Stimulated activated CD8-positive, alpha-beta memory T cell treated with anti-CD3 and anti-CD28 coated beads, Interleukin-4, amount 100 ng/mL, for 1 hour (primary cell): ENCODE data around the gene EXOSC2.

ENCODE experiments used
- DNase-seq, 2 donors: peaks; one replicate each; pipeline ENCODE4 v3.0.0-alpha.2; 2020; ENCODE audit warnings: low read depth in 2 of 2, low spot score in 1 of 2

The EXOSC2 gene, protein sequence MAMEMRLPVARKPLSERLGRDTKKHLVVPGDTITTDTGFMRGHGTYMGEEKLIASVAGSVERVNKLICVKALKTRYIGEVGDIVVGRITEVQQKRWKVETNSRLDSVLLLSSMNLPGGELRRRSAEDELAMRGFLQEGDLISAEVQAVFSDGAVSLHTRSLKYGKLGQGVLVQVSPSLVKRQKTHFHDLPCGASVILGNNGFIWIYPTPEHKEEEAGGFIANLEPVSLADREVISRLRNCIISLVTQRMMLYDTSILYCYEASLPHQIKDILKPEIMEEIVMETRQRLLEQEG

GRCh38 chr9:130693426-130694191 is at the start of gene EXOSC2:
EXOSC2 (plus strand) TSS chr9:130693780; CDS start chr9:130693792, 12 bp downstream.
- peak; percentile 86 to 95 for DNase-seq

GRCh38 chr9:130651221-130651620 is 42.4 kb upstream of the EXOSC2 start:
- no peak for DNase-seq

GRCh38 chr9:130651752-130652151 is 41.8 kb upstream of the EXOSC2 start:
- DNase-seq: no peak

DNA sequence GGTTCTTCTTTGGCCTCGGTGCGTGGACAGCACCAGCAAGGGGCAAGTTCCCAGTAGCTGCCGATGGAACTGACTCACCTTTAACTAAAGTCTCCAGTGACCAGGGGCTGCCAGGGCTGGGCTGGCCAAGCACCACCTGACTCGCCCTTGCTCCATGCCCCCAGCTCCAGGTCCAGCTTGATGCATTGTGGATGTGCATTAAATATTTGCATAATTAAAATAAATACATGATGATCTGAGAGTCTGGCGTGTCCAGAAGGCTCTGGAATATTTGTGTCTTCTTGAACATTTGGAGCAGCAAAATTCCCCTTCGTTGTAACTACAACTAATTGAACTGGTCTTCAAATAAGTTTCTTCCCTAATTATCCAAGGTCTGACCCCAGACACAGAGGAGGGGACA is 38.7 kb upstream of the EXOSC2 start:
- DNase-seq: no peak

- DNase-seq: no peak
Observed at GRCh38 chr9:130658893-130659698, 34.5 kb upstream of the EXOSC2 start.

DNA sequence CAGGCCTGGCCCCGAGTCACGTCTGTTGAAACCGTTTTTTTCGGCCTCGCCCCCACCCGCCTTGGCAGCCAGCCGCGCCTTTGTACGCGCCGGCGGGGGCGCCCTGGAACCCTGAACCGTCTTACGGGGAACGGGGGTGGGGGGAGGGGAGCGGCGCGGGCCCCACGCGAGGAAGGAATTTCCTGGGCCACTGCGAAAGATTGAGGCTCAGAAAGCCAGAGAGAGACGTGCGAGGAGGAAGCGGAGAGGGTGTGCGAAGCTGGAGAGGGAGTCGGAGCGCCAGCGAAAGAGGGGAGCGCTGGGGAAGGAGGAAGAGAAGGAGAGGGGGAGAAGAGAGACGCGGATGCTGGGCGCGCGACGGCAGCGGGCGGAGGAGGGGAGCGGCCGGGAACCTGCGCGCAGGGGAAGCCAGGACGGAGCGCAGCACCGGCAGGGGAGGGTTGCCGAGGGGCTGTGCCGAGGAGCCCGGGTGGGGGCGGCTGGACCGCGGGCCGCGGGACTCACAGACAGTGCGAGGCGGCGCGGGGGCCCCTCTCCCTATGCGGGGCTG is 33.8 kb upstream of the EXOSC2 start:
- no peak for DNase-seq

- no peak for DNase-seq
Observed at GRCh38 chr9:130660326-130660682, 33.3 kb upstream of the EXOSC2 start.

DNA sequence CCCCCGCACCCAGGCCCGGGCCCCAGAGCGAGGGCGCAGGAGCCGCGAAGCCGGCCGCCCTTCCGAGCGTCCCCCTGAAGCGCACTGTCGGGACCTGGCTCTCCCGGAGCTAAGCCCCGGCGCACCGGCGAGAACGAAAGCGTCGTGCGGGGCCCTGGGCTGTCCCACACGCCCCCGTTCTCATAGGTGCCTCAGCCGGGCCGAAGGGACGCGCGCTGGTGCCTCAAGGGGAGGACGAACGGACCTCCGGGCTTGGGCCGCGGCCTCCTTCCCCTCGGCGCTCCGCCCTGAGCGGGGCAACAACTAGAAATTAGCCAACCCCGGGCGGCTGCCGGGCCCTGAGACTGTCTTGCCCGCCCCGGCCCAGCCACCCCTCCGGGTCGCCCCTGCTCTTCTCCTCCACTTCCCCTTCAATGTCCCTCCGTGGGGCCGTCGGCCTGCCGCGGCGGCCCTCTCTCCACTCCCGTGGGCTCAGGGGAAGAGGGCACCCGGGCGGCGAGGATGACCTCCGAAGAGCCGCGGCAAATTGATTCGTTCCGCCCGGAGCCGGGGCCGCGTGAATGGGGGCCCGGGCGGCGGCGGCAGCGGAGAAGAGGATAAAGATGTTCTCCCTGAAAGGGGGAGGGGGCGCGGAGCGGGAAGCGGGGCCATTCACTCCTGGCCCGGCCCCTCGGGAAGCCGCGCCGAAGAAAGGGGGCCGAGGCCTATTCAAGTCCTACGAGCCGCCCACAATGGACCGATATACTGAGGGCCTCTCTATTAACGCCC is 32.7 kb upstream of the EXOSC2 start:
- no peak for DNase-seq

DNA sequence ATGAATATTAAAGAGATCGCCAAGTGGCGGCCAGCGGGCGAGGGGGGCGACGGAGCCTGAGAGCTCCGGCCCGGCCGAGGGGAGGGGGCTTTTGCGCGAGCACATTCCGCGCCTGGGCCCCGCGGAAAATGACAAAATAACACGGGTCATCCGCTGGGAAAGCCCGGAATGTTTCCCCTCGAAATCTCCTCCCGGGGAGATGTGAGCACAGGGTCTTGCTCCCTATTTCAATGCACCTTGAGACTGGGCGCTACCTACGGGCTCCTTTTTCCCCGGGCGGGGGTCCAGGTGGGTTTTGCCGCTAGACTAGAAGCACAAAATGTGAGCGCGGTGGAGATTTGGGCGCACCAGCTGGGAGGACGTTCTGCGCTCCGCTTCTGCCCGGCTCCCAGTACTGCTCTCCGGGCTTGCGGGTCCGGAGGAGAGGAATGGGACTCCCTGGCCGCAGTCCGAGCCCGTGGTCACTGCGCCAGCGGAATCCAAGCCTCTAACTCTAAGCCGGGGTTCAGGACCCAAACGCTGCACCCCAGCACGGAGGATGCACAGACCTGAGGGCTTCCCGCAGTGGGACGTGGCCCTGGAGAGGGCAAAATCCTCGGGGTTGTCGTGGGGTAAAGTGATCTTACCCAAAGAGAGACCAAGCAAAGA is 32.0 kb upstream of the EXOSC2 start:
- DNase-seq: no peak

DNA sequence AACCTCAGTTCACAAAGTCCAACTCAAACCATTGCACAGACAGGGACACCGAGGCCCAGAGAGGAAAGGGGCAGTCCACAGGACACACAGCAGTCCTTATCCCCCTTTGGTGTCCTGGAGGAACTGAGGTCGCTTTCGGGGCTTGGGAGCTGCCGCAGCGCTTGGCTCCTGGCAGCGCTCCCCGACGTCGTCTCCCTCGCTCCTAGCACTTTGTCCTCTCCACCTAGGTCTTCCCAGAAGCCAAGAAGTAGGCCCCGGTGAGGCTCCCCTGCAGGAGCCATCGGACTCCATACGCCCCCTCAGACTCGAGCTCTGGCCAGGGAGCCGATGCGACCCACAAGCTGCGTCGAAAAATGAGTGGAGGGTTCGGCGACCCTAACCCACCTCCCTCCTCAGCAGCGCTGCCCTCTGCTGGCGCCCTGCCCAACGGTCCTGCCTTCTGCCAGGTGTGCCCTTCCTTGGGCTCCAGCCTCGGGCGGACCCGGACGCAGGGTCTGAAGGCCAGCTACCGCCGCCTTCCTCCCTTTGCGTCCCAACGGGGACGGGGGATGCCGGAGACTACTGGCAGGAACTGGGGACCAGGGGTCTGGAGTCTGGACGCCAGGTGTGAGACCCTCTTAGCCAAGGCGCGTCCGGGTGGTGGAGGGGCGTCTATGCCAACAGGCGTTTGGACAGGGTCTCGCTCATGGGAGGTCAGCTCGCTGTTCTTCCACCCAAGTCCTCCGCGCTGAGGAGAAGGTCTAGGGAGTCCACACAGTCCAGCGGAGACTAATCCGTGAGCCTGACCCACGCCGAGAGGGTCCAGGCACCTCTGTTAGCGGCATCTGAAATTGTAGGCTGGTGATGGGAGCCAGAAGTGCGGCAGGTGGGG is 31.2 kb upstream of the EXOSC2 start:
- DNase-seq: no peak

DNA sequence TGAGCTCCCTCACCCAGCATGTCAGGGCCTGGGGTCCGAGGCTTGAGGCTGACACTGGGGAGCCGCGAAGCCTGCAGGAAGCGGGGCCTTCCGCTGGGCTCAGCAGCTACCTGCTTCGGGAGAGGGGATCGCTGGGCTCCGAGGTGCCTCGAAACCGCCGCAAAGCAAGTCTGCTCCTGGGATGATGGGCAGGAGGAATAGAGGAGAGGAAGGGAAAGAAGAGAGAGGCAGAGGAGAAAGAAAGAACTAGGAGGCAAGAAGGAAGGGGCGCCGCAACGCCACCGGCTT is 30.7 kb upstream of the EXOSC2 start:
- no peak for DNase-seq

- DNase-seq: no peak
Observed at GRCh38 chr9:130663258-130663976, 30.2 kb upstream of the EXOSC2 start.

- DNase-seq: no peak
Observed at GRCh38 chr9:130663977-130664250, 29.7 kb upstream of the EXOSC2 start.

DNA sequence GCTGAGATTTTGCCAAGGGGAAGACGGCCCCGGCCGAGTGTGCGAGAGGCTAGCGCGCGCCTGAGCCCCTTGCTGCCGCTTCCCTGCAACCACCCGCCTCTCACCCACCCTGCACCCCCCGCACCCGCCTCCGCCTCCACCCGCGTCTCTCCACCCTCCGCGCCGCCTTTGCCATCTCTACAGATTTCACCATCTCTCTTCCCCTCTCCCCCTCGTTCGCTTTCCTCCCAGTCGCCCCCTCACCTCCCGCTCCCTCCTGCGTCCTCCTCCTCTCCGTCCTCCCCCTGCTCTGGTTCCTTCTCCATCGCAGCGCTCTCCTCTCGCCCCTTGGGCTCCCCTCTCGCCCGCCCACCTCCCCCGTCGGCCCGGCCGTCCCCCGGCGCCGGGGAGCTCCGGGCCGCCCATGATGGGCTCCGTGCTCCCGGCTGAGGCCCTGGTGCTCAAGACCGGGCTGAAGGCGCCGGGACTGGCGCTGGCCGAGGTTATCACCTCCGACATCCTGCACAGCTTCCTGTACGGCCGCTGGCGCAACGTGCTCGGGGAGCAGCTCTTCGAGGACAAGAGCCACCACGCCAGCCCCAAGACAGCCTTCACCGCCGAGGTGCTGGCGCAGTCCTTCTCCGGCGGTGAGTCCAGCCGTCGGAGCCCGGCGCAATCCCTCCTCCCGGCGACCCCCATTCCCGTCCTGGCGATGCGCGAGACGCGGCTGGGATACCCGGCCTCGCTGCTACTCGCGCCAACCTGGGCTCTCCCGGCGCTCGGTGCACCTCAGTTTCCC is 29.1 kb upstream of the EXOSC2 start, which contains the start of gene PRDM12:
Gene PRDM12 (plus strand): TSS at position 344 of the 778 bp plus-strand sequence. CDS start 60 bp downstream, at position 404.
- no peak for DNase-seq

DNA sequence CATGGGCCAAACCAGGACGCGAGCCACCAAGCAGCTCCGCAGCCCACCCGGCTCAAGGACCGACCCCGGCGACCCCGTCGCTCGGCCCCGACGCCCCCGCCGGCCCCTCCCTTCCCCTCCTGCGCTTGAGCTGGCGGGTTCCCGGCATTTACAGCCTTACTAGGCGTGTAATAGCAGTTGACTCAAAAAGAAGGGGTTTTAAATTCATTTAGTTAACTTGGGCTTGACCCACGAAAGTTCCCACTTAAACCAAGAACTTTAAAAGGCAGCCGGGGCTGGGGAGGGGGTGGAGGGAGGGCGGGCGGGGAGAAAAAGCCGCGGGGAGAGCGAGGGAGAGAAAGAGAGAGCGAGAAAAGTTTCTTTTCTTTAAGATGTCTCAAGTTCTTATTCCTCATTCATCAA is 28.6 kb upstream of the EXOSC2 start:
- no peak for DNase-seq

DNA sequence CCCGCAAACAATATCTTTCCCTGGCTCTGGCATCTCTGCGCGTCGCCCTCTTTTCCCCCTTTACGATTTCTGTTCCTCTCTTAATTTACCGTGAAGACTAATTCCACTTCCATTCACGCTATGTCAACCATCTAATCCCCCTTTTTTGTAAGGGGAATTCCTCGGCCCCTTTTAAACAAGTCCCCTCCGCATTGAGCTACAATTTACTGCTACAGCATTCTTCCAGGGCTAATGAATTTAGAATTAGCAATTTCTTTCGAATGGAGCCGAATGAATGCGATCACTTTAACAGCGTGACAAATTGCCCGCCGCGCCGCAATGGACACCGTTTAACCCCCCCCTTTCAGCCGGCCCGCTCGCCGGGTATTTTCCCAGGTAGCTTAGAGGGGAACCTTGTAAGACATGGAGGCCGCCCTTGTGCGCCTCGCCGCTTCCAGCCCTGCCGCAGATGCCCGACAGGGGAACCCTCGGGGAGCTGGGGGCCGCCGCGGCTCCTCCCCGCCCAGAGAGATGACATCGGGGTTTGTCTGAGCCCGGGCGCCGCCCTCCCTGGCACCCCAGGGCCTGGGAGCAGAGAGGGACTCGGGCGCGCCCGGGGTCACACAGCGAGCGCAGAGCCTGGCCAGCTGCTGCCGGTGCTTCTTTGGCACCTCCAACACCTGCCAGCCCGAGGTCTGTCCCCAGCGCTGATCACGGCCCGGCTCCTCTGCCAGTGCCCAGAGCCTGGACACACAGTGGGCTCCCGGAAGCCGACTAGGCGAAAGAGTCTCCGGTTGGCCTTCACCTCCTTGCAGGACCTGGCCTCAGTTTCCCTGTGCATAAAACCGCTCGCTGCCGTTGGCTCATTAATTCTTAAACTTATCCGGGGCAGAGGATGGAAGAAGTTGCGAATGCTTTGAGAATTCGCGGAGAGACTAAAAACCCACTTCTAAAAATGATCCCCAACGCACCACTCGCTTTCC is 27.9 kb upstream of the EXOSC2 start:
- no peak for DNase-seq
